HepG2 (cell line): ENCODE measurements around the gene SLIT3.

ENCODE experiments used
- ATF7-NPFF ChIP-seq: sonication (generic); formaldehyde crosslinking; IDR thresholded peaks from 2 replicates; pipeline ENCODE4 v1.8.1; 2023; ENCODE audit warnings: mild to moderate bottlenecking, low read depth, missing genetic modification reagents, moderate library complexity
- CTCF ChIP-seq: sonication (generic); formaldehyde crosslinking; IDR thresholded peaks from 2 replicates; pipeline ENCODE4 v1.5.0; 2020; ENCODE audit warnings: mild to moderate bottlenecking, missing genetic modification reagents, moderate library complexity
- ESRRA ChIP-seq: sonication (generic); formaldehyde crosslinking; IDR thresholded peaks from 2 replicates; pipeline ENCODE4 v1.5.1; 2020; ENCODE audit warnings: mild to moderate bottlenecking, low read depth, missing genetic modification reagents
- HDAC6 ChIP-seq: fragments of 200-600 bp; sonication (generic); IDR thresholded peaks from 2 replicates; pipeline ENCODE4 v1.7.0; 2017; ENCODE audit warnings: mild to moderate bottlenecking, antibody characterized with exemption, low read length, low read depth
- ISL2 ChIP-seq: sonication (generic); formaldehyde crosslinking; IDR thresholded peaks from 2 replicates; pipeline ENCODE4 v1.5.0; 2020; ENCODE audit warnings: missing genetic modification reagents
- NCOA1 ChIP-seq: sonication (generic); formaldehyde crosslinking; IDR thresholded peaks from 2 replicates; pipeline ENCODE4 v1.9.0; 2021; ENCODE audit warnings: missing genetic modification reagents
- NR2C2 ChIP-seq: sonication (generic); formaldehyde crosslinking; IDR thresholded peaks from 2 replicates; pipeline ENCODE4 v1.4.0; 2020; ENCODE audit warnings: missing genetic modification reagents, mild to moderate bottlenecking, moderate library complexity, borderline replicate concordance
- POLR2A ChIP-seq, 2 experiments: IDR thresholded peaks; 2 replicates each; pipeline ENCODE4 v1.6.1; 2011; ENCODE audit warnings: low read depth in 2 of 2, low read length in 2 of 2, mild to moderate bottlenecking in 1 of 2, moderate library complexity in 1 of 2; ENCODE audit not compliant: insufficient read depth in 1 of 2
- RFX5 ChIP-seq: IDR thresholded peaks from 2 replicates; pipeline ENCODE4 v1.6.1; 2011; ENCODE audit warnings: low read depth, low read length, improper control_type of control experiment
- ZBTB3 ChIP-seq: sonication (generic); formaldehyde crosslinking; IDR thresholded peaks from 2 replicates; pipeline ENCODE4 v1.4.0; 2020; ENCODE audit warnings: low read depth, mild to moderate bottlenecking, moderate library complexity, missing genetic modification reagents, borderline replicate concordance
- ZNF354B ChIP-seq: sonication (generic); formaldehyde crosslinking; IDR thresholded peaks from 2 replicates; pipeline ENCODE4 v1.8.0; 2022; ENCODE audit warnings: mild to moderate bottlenecking, missing genetic modification reagents

- TF ChIP-seq ISL2 (CRISPR knock-in tag) (no peak), ESRRA (CRISPR knock-in tag) (no peak), RFX5 (no peak), POLR2A (IDR thresholded peaks at IDR 0.05; ENCODE audit: insufficient read depth in 1 of 2, low read depth in 2 of 2, low read length in 2 of 2) (no peak), CTCF (CRISPR knock-in tag) (no peak), NR2C2 (no peak), ZNF354B (CRISPR knock-in tag) (no peak), NCOA1 (CRISPR knock-in tag) (no peak), HDAC6 (no peak), ZBTB3 (no peak), ATF7-NPFF (CRISPR knock-in tag) (no peak)
Observed at GRCh38 chr5:168798065-168799023, 502.6 kb downstream of the SLIT3 start.
